HepG2 (cell line): ENCODE measurements around the gene GRM7. TPM values are rescaled to one million over a fixed set of nuclear protein-coding genes. Genes with fewer than 3 reads are reported as not detected.

ENCODE experiments used
- ATAC-seq: fragments of 200-7000 bp; cut with Tn5 transposase; 3 replicates; pipeline ENCODE4 v1.9.1; 2020; ENCODE audit warnings: mild to moderate bottlenecking, moderate library complexity
- BruUV-seq: library from RNA; stranded (reverse); fragments of 400-500 nt; replicated peaks from 2 replicates; lab custom pipeline; 2021; lab: Mats Ljungman, UMichigan
- CTCF ChIA-PET: fragments of 300-600 bp; formaldehyde crosslinking; extraction: SDS; loops from one replicate; lab custom pipeline; 2021; ENCODE audit warnings: low total read pairs, inconsistent platforms, low intra/inter-chr PET ratio; lab: Yijun Ruan, JAX
- POLR2A ChIA-PET: fragments of 350-600 bp; sonication (Branson Sonifier 250); formaldehyde crosslinking; loops from one replicate; lab custom pipeline; 2020; ENCODE audit warnings: antibody characterized with exemption, inconsistent platforms; lab: Yijun Ruan, JAX
- DNase-seq: peaks from one replicate; pipeline ENCODE4 v3.0.0-alpha.2; 2015; ENCODE audit warnings: low spot score
- FAIRE-seq: peaks from 3 replicates; lab custom pipeline; 2011; peaks lifted over from hg19 to GRCh38; lab: Jason Lieb, UNC
- H2AFZ ChIP-seq: one replicate; pipeline ENCODE4 v1.6.1; 2011; ENCODE audit warnings: low read length, inconsistent platforms
- H3K27ac ChIP-seq: fragments of 300-600 bp; 3 replicates; pipeline ENCODE4 v1.8.0; 2011; ENCODE audit warnings: mixed run types, mild to moderate bottlenecking, mixed read lengths, low read length, inconsistent platforms; ENCODE audit not compliant: insufficient read depth; ENCODE audit errors: extremely low read length
- H3K27me3 ChIP-seq, 2 experiments: fragments of 200-600 bp in 1 of 2; 2 replicates in 1 of 2; 3 replicates in 1 of 2; pipeline versions ENCODE4 v1.6.0 to v1.8.0; 2011; ENCODE audit warnings: low read length in 2 of 2, mild to moderate bottlenecking in 2 of 2, moderate library complexity in 2 of 2, inconsistent platforms in 1 of 2; ENCODE audit not compliant: insufficient read depth in 2 of 2, control insufficient read depth in 1 of 2
- H3K36me3 ChIP-seq, 2 experiments: fragments of 200-600 bp in 1 of 2; replicated peaks in 1 of 2; 2 replicates in 1 of 2; 3 replicates in 1 of 2; pipeline versions ENCODE4 v1.5.1 to v1.8.0; 2011; ENCODE audit warnings: low read length in 2 of 2, inconsistent platforms in 1 of 2; ENCODE audit not compliant: insufficient read depth in 2 of 2, control insufficient read depth in 1 of 2
- H3K4me1 ChIP-seq: 2 replicates; pipeline ENCODE4 v1.5.1; 2012; ENCODE audit warnings: low read length, inconsistent platforms; ENCODE audit not compliant: insufficient read depth
- H3K4me2 ChIP-seq: 2 replicates; pipeline ENCODE4 v1.6.0; 2011; ENCODE audit warnings: low read depth, low read length, inconsistent platforms
- H3K4me3 ChIP-seq, 3 experiments: fragments of 200-600 bp in 1 of 3; sonication (generic), shearing (Covaris generic) in 1 of 3; replicated peaks in 1 of 3; 2 replicates each; pipeline ENCODE4 v1.5.1; 2011 to 2016; ENCODE audit warnings: low read length in 3 of 3, inconsistent platforms in 2 of 3, low read depth in 2 of 3, mild to moderate bottlenecking in 2 of 3, control low read depth in 1 of 3, mixed read lengths in 1 of 3; ENCODE audit not compliant: insufficient read depth in 1 of 3
- H3K79me2 ChIP-seq: one replicate; pipeline ENCODE4 v1.6.1; 2011; ENCODE audit warnings: low read length, inconsistent platforms; ENCODE audit not compliant: insufficient read depth
- H3K9ac ChIP-seq: 2 replicates; pipeline ENCODE4 v1.6.0; 2011; ENCODE audit warnings: mild to moderate bottlenecking, low read depth, low read length, inconsistent platforms; ENCODE audit not compliant: insufficient read depth
- H3K9me3 ChIP-seq: 2 replicates; pipeline ENCODE4 v1.5.1; 2012; ENCODE audit warnings: mild to moderate bottlenecking, low read length
- H4K20me1 ChIP-seq: 2 replicates; pipeline ENCODE4 v1.6.0; 2011; ENCODE audit warnings: inconsistent platforms, mild to moderate bottlenecking, low read length, moderate library complexity; ENCODE audit not compliant: insufficient read depth
- HMG20B ChIP-seq: conservative IDR thresholded peaks from 2 replicates; pipeline ENCODE4 v1.6.1; 2016; ENCODE audit warnings: missing genetic modification reagents, missing compliant biosample characterization
- ISL2 ChIP-seq: sonication (generic); formaldehyde crosslinking; IDR thresholded peaks from 2 replicates; pipeline ENCODE4 v1.5.0; 2020; ENCODE audit warnings: missing genetic modification reagents
- KDM2A ChIP-seq: sonication (generic); formaldehyde crosslinking; IDR thresholded peaks from 2 replicates; pipeline ENCODE4 v1.4.0; 2020; ENCODE audit warnings: low read depth, missing genetic modification reagents, borderline replicate concordance
- ZNF432 ChIP-seq: sonication (generic); formaldehyde crosslinking; IDR thresholded peaks from 2 replicates; pipeline ENCODE4 v1.5.0; 2020; ENCODE audit warnings: missing genetic modification reagents, mild to moderate bottlenecking, borderline replicate concordance
- WGBS: methylation state at CpG from one replicate; pipeline ENCODE4 v1.1.6; 2017; ENCODE audit warnings: low lambda C conversion rate; 5-methylcytosine and 5-hydroxymethylcytosine counted together
- in situ Hi-C: cut with HindIII; loops from 2 replicates; pipeline ENCODE4 v1.10.0; 2017; ENCODE audit warnings: low pct_unique_long_range_greater_than_20kb; ENCODE audit not compliant: extremely low pct_ligation_motif_present
- intact Hi-C: fragments of 100-400 bp; cut with micrococcal nuclease; formaldehyde crosslinking; loops from one replicate; pipeline ENCODE4 v1.10.0; 2022; ENCODE audit not compliant: unreplicated experiment
- polyA plus RNA-seq, 8 experiments: library from polyadenylated mRNA; depleted of rRNA in 3 of 8; stranded (reverse) in 7 of 8; unstranded in 1 of 8; fragments of >200 nt; fragmentation: Illumina TruSeq in 4 of 8; extraction: Trizol in 4 of 8; gene quantifications; 2 replicates each; pipeline versions ENCODE4 v1.2.1 to v1.2.3, GENCODE V29; 2011 to 2016; ENCODE audit warnings: low read depth in 4 of 8, missing spikeins in 1 of 8, mixed read lengths in 1 of 8; ENCODE audit not compliant: insufficient read depth in 1 of 8
- total RNA-seq, 5 experiments: library from RNA; depleted of rRNA; stranded (reverse); fragments of >200 nt; fragmentation: Illumina TruSeq; extraction: Trizol; gene quantifications; 2 replicates each; pipeline ENCODE4 v1.2.3, GENCODE V29; 2016; ENCODE audit warnings: low read depth in 1 of 5
- TF ChIP-seq, protein P1 (sequence below): sonication (generic); formaldehyde crosslinking; IDR thresholded peaks from 2 replicates; pipeline ENCODE4 v1.4.0; 2020; ENCODE audit warnings: mild to moderate bottlenecking, missing genetic modification reagents, borderline replicate concordance

The GRM7 gene
- total and polyA plus RNA-seq, 2 of the 13 experiments (the other 11 are each of a cell fraction or from before 2014, with no cell fraction given), result not detected

DNA sequence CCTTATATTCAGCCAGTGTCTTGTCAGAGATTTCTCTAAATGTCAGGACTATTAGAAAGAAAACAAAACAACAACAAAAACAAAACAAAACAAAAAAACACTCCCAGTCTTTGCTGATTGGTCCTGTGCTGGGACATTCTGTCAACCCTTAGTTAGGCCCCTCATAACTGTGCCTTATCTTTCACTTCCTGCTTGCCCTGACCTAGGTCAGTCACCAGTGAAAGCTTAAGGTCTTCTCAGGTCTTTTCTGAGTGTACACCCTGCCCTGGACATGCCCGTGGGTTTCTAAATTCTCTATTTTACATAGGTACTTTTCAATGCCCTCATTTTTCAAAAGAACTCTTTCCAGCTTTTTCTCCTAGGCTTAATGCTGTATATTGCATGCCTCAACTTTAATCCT is 454.1 kb downstream of the GRM7 start:
- Histone ChIP-seq H3K9me3 (peaks cover 70% of the 10 kb centered on the region), H2AFZ (no peak overlapping the region), H3K4me1 (no peaks in the 10 kb centered on the region), H3K27me3 (no peaks in the 10 kb centered on the region), H3K9ac (no peak overlapping the region), H3K4me3 (no peak overlapping the region), H3K36me3 (no peaks in the 10 kb centered on the region), H3K27ac (no peak overlapping the region), H3K79me2 (no peaks in the 10 kb centered on the region), H3K4me2 (no peak overlapping the region), H4K20me1 (no peaks in the 10 kb centered on the region)
- TF ChIP-seq HMG20B (CRISPR knock-in tag) (no peak), ISL2 (CRISPR knock-in tag) (no peak), KDM2A (CRISPR knock-in tag) (no peak), ZNF432 (CRISPR knock-in tag) (no peak)
- TF ChIP-seq, protein P1, sequence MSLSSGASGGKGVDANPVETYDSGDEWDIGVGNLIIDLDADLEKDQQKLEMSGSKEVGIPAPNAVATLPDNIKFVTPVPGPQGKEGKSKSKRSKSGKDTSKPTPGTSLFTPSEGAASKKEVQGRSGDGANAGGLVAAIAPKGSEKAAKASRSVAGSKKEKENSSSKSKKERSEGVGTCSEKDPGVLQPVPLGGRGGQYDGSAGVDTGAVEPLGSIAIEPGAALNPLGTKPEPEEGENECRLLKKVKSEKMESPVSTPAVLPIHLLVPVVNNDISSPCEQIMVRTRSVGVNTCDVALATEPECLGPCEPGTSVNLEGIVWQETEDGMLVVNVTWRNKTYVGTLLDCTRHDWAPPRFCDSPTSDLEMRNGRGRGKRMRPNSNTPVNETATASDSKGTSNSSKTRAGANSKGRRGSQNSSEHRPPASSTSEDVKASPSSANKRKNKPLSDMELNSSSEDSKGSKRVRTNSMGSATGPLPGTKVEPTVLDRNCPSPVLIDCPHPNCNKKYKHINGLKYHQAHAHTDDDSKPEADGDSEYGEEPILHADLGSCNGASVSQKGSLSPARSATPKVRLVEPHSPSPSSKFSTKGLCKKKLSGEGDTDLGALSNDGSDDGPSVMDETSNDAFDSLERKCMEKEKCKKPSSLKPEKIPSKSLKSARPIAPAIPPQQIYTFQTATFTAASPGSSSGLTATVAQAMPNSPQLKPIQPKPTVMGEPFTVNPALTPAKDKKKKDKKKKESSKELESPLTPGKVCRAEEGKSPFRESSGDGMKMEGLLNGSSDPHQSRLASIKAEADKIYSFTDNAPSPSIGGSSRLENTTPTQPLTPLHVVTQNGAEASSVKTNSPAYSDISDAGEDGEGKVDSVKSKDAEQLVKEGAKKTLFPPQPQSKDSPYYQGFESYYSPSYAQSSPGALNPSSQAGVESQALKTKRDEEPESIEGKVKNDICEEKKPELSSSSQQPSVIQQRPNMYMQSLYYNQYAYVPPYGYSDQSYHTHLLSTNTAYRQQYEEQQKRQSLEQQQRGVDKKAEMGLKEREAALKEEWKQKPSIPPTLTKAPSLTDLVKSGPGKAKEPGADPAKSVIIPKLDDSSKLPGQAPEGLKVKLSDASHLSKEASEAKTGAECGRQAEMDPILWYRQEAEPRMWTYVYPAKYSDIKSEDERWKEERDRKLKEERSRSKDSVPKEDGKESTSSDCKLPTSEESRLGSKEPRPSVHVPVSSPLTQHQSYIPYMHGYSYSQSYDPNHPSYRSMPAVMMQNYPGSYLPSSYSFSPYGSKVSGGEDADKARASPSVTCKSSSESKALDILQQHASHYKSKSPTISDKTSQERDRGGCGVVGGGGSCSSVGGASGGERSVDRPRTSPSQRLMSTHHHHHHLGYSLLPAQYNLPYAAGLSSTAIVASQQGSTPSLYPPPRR (CRISPR knock-in tag), result no peak
- POLR2A ChIA-PET, result no interaction called here
- CTCF ChIA-PET, result no interaction called here
- no peak for ATAC-seq
- in situ Hi-C loops, result no loop called here
- no peak for FAIRE-seq
- WGBS, result 0% methylated on average over 1 of the region's 1 CpG
- BruUV-seq, result no TSS peak
- DNase-seq, result no peak
- intact Hi-C loops, result no loop called here
